GM12892 (cell line): ENCODE data around the gene TNFAIP1.

Experiments used
- POLR2A ChIP-seq: IDR thresholded peaks from 2 replicates; pipeline ENCODE4 v1.6.1; 2011; ENCODE audit warnings: low read depth, low read length, control low read depth
- POLR2AphosphoS5 ChIP-seq: IDR thresholded peaks from 2 replicates; pipeline ENCODE4 v1.6.1; 2011; ENCODE audit warnings: low read depth, low read length, control low read depth

DNA sequence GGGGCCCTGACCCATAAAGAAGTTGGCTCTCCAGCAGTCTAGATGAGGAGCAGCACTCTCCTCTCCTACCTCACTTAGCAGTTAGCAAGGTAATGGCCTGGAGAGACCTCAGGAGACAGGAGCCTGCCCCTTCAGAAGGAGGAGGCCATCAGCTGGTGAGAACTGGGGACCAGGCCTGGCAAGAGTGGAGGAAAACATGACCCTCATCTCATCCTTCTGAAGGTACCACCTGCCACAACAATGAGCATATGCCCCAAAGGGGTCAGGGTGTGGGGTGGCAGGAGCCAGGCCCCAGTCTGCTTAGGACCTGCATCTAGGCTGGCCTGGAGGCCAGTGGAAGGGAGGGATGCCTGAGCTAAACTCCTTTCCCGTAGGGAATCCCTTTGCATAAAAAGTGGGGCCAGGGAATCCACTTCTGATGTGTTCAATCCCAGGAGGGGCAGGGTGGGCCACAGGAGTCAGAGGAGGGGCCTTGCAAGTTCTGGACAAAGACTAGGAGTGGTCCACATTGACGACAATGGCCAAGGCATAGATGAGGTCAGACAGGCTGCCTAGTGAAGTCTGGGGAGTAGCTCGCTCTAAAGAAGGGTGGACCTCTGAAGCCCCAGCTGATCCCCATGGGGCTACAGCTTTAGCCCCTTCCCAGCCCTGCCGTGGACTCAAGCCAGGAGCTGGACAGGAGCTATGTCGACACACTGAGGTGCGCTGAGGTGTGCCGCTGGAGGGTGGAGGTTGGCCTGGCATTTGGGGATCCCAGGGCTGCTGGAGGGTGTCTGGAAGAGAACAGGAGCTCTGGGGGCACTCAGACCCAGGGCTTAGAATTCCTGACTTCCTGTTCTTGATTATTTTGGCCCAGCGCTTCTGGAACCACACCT is 28.5 kb downstream of the TNFAIP1 start:
- TF ChIP-seq POLR2A (no peak), POLR2AphosphoS5 (no peak)
